ENCODE data around the gene ALDH7A1.

The ALDH7A1 gene

DNA sequence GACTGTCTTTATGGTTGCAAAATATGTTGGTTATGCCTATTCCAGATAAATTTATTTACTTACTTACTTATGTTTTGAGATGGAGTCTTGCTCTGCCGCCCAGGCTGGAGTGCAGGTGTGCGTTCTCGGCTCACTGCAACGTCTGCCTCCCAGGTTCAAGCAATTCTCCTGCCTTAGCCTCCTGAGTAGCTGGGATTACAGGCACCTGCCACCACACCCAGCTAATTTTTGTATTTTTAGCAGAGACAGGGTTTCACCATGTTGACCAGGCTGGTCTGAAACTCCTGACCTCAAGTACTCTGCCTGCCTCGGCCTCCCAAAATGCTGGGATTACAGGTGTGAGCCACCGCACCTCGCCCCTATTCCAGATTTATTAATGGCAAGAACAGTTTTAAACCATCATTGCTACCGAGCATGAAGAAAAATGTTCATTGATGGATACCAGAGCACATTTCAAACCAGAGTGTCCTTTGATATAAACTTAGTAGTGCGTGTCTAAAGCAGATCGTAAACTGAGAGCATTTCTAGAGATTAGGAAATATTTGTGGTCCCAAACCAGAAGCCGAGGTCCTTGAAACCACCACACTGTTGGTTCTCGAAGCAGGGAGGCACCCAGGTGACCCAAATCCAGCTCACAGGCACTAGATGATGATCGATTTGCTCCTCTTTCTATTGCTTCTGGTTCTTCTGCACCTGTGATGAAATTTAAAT, 86.6 kb downstream of the ALDH7A1 start:
- in situ Hi-C loops (cut with HindIII; ENCODE audit: low pct_unique_long_range_greater_than_20kb, low sequenced_read_pairs) = no loop called here
- no peak for DNase-seq (ENCODE audit: low read depth in 1 of 2, low spot score in 1 of 2)
- no peak for TF ChIP-seq JUND (IDR thresholded peaks at IDR 0.05; ENCODE audit: low read depth)

DNA sequence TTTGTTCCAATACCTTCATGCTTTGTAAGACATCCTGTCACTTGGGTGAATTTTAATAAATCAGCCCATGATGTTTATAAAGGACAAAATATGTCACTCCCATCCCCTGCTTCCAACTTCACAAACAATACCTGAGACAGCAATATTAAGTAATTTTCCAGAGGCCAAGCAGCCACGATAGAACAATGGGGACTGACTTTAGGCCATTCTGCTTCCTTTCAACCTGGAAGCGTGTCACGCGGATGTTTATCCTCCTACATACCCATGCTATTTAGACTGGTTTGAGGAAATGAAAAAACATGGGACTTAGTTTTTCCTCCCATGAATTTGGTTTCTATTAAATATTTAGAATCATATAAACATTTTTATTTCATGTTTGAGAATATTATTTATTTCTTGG, 88.9 kb downstream of the ALDH7A1 start:
- in situ Hi-C loops (cut with HindIII; ENCODE audit: low pct_unique_long_range_greater_than_20kb, low sequenced_read_pairs) = no loop called here
- TF ChIP-seq JUND (IDR thresholded peaks at IDR 0.05; ENCODE audit: low read depth) = no peak
- no peak for DNase-seq (ENCODE audit: low read depth in 1 of 2, low spot score in 1 of 2)

GRCh38 chr5:126503602-126504104, 91.4 kb downstream of the ALDH7A1 start:
- in situ Hi-C loops (cut with HindIII; ENCODE audit: low pct_unique_long_range_greater_than_20kb, low sequenced_read_pairs) = no loop called here
- TF ChIP-seq JUND (IDR thresholded peaks at IDR 0.05; ENCODE audit: low read depth) = no peak
- no peak for DNase-seq (ENCODE audit: low read depth in 1 of 2, low spot score in 1 of 2)

DNA sequence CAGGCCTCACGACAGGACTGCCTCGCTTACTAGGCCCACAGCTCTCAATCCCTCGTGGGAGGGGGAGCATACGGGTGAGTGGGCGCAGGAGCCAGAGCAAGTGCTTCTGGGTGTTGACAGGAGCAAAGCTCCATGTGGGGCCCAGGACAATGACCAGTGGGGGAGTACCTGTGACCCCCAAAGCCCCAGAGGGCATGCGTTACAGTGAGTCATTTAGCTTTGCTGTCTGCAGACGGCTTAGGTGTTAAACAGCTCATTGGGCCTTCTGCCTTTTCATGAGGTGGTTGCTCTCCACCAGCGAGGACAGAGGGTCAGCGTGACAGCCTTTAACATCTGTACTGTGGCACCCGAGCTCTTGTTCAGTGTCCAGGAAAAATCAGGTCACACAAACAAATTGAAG, 93.6 kb downstream of the ALDH7A1 start:
- TF ChIP-seq JUND (IDR thresholded peaks at IDR 0.05; ENCODE audit: low read depth) = no peak
- DNase-seq (ENCODE audit: low read depth in 1 of 2, low spot score in 1 of 2) = no peak
- in situ Hi-C loops (cut with HindIII; ENCODE audit: low pct_unique_long_range_greater_than_20kb, low sequenced_read_pairs) = no loop called here

DNA sequence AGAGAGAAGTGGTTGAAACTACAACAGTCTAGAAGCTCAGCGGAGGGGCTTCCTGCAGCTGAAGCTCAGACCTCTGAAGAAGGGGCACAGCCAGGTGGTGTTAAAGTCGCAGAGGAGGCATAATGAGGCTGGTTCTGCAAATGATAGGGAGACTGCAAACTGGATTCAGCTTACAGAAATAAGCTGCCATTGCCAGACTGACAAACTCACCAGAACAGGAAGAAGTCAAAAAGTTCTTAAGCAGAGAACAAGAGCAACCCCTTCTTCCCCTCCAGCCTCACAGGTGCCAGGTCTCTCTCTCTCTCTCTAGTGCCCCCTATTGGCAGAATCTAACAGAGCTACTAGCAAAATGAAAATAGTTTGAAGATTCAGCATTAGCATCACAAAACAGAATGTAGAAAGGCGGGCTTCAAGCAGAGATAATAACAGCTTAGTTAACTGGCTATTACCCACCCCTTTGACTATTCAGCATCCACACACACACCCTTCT, 95.1 kb downstream of the ALDH7A1 start:
- in situ Hi-C loops (cut with HindIII; ENCODE audit: low pct_unique_long_range_greater_than_20kb, low sequenced_read_pairs) = no loop called here
- peak in 1 of 2 experiments; percentile 58 for DNase-seq (ENCODE audit: low read depth in 1 of 2, low spot score in 1 of 2)
- TF ChIP-seq JUND (IDR thresholded peaks at IDR 0.05; ENCODE audit: low read depth) = no peak

DNA sequence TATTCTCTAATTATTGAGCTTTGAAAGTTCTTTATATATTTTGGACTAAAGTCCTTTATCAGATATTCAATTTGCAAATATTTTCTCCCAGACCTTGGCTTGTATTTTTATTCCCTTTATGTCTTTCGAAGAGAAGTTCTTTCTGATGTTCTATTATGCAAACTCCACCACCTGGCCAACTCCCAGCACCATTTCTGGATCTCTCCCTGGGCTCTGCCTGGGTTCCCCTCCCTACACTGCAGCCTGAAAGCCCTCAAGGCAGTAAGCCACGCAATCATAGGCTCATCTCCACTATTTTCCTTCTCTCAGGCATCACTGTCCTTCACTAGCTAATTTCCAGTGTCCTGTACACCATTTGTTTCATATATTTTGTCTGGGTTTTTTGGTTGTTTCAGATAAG, 95.7 kb downstream of the ALDH7A1 start:
- no peak for DNase-seq (ENCODE audit: low read depth in 1 of 2, low spot score in 1 of 2)
- TF ChIP-seq JUND (IDR thresholded peaks at IDR 0.05; ENCODE audit: low read depth) = no peak
- in situ Hi-C loops (cut with HindIII; ENCODE audit: low pct_unique_long_range_greater_than_20kb, low sequenced_read_pairs) = no loop called here

DNA sequence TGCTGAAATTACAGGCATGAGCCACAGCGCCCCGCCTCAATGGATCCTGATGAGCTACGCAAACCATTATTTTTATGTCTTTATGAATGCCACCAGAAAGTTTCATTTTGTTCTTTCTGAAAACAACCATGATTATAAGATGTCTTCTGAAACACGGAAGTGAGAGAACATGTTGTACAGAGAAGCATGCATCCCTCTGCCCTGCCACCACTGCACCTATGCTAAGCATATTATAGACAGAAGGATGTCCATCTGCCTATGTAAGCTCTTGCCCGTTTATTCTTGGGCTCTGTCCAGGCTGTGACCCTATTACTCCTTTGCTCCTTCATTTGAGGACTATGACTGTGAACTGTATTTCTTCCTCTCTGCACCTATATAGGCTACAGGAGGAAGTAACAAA, 97.5 kb downstream of the ALDH7A1 start:
- DNase-seq (ENCODE audit: low read depth in 1 of 2, low spot score in 1 of 2) = no peak
- in situ Hi-C loops (cut with HindIII; ENCODE audit: low pct_unique_long_range_greater_than_20kb, low sequenced_read_pairs) = no loop called here
- no peak for TF ChIP-seq JUND (IDR thresholded peaks at IDR 0.05; ENCODE audit: low read depth)

- no peak for DNase-seq (ENCODE audit: low read depth in 1 of 2, low spot score in 1 of 2)
- in situ Hi-C loops (cut with HindIII; ENCODE audit: low pct_unique_long_range_greater_than_20kb, low sequenced_read_pairs) = no loop called here
- no peak for TF ChIP-seq JUND (IDR thresholded peaks at IDR 0.05; ENCODE audit: low read depth)
These were observed 100.6 kb downstream of the ALDH7A1 start for GRCh38 chr5:126494393-126494792.

GRCh38 chr5:126492939-126493338, 102.1 kb downstream of the ALDH7A1 start:
- DNase-seq (ENCODE audit: low read depth in 1 of 2, low spot score in 1 of 2) = peak in 1 of 2 experiments; percentile 46
- TF ChIP-seq JUND (IDR thresholded peaks at IDR 0.05; ENCODE audit: low read depth) = no peak
- in situ Hi-C loops (cut with HindIII; ENCODE audit: low pct_unique_long_range_greater_than_20kb, low sequenced_read_pairs) = no loop called here

- DNase-seq (ENCODE audit: low read depth in 1 of 2, low spot score in 1 of 2) = peak in 1 of 2 experiments; percentile 34
- in situ Hi-C loops (cut with HindIII; ENCODE audit: low pct_unique_long_range_greater_than_20kb, low sequenced_read_pairs) = no loop called here
- TF ChIP-seq JUND (IDR thresholded peaks at IDR 0.05; ENCODE audit: low read depth) = no peak
These were observed 104.7 kb downstream of the ALDH7A1 start for GRCh38 chr5:126490167-126490940.

DNA sequence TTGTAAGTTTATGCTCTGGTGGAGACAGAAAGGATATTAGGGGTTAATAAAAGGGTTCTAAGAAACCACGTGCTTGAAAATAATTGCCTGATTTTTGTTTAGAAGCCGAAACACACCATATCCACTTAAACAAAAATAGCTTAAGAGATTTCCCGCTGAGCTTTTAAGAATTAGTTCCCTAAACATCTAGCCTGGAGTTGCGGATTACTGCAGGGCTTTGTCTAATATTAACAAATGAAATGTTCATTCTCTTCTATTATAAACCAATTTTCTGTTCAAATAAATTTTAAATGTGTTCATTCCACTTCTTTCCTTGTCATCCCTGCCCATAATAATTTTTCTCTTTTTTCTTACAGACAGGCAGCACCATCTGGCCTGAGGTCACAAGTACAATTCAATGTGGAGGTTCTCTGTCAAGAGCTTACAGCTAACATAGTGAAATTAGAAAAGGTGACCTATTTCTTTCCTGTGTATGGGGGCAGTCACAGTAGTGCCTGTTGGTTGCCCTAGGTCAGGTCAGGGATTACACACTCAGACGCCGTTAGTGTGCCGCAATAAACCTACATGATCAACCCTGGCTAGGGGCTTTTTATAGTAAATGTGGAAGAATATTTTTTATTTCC, 106.5 kb downstream of the ALDH7A1 start:
- no peak for TF ChIP-seq JUND (IDR thresholded peaks at IDR 0.05; ENCODE audit: low read depth)
- no peak for DNase-seq (ENCODE audit: low read depth in 1 of 2, low spot score in 1 of 2)
- in situ Hi-C loops (cut with HindIII; ENCODE audit: low pct_unique_long_range_greater_than_20kb, low sequenced_read_pairs) = no loop called here

DNA sequence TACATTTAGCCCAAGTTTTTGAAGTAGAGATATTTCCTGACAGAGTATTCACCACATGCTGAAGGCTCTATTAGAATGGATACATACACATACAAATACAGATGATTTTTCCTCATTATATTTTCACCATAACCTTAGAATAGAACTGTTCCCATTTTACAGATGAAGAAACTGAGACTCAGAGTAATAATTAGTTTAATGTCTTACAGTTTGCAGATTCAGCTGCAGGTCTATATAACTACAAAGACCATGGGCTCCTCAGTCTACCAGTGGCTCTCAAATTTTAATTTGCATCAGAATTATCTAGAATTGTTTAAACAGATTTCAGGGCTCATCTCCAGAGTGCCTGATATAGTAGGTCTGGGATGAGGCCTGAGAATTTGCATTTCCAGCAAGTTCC, 107.4 kb downstream of the ALDH7A1 start:
- in situ Hi-C loops (cut with HindIII; ENCODE audit: low pct_unique_long_range_greater_than_20kb, low sequenced_read_pairs) = no loop called here

DNA sequence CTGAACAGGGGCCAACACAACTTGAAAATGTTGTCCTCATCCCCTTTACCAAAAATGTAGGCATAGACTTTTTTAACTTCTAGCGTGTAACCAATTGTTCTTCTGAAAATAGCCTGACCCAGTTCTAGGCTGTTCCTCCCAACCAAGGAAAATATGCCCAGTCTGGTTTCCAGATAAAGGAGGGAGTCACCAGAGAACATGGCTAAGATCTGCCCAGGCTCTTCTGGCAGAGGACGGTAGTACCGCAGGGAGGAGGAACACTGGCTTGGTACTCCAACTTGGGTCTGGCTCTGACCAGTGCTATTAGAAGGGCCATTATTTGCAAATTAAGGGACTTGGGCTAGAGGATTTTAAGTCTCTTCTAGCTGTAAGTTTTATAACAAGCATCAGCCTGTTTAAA, 108.7 kb downstream of the ALDH7A1 start:
- TF ChIP-seq JUND (IDR thresholded peaks at IDR 0.05; ENCODE audit: low read depth) = no peak
- in situ Hi-C loops (cut with HindIII; ENCODE audit: low pct_unique_long_range_greater_than_20kb, low sequenced_read_pairs) = no loop called here
- DNase-seq (ENCODE audit: low read depth in 1 of 2, low spot score in 1 of 2) = no peak

More for the DNA sequence above, 107.4 kb downstream of the ALDH7A1 start:
- TF ChIP-seq JUND (IDR thresholded peaks at IDR 0.05; ENCODE audit: low read depth) = no peak
- no peak for DNase-seq (ENCODE audit: low read depth in 1 of 2, low spot score in 1 of 2)

All from T47D (cell line).